NCI-H526 treated with DMSO at 0.1 percent for 48 hours (cell line): ENCODE data around the gene RNU6-1.

Source experiments
- DNase-seq: peaks from one replicate; lab custom pipeline; 2025; lab: John Stamatoyannopoulos, UW

Gene RNU6-1

GRCh38 chr15:67857220-67857619 lies 17.4 kb upstream of the RNU6-1 start:
- DNase-seq: no peak

- no peak for DNase-seq
Observed at GRCh38 chr15:67855842-67856241, 16.0 kb upstream of the RNU6-1 start.

- DNase-seq: no peak
Observed at GRCh38 chr15:67854358-67854757, 14.5 kb upstream of the RNU6-1 start.

- DNase-seq: peak; percentile 99
Observed at GRCh38 chr15:67853454-67853853, 13.6 kb upstream of the RNU6-1 start.

GRCh38 chr15:67852418-67852817 lies 12.6 kb upstream of the RNU6-1 start:
- no peak for DNase-seq

- DNase-seq: no peak
Observed at GRCh38 chr15:67850994-67851571, 11.2 kb upstream of the RNU6-1 start.

GRCh38 chr15:67850336-67850735 lies 10.5 kb upstream of the RNU6-1 start:
- no peak for DNase-seq

GRCh38 chr15:67849538-67849937 lies 9.7 kb upstream of the RNU6-1 start:
- DNase-seq: no peak

- no peak for DNase-seq
Observed at GRCh38 chr15:67845974-67846373, 6.1 kb upstream of the RNU6-1 start.

- DNase-seq: no peak
Observed at GRCh38 chr15:67843571-67844387, 3.9 kb upstream of the RNU6-1 start.

- no peak for DNase-seq
Observed at GRCh38 chr15:67843092-67843501, 3.3 kb upstream of the RNU6-1 start.

GRCh38 chr15:67841513-67841762 lies 1.6 kb upstream of the RNU6-1 start:
- no peak for DNase-seq

GRCh38 chr15:67840749-67841512 lies 1.1 kb upstream of the RNU6-1 start:
- no peak for DNase-seq

- peak; percentile 93 for DNase-seq
Observed at GRCh38 chr15:67839499-67839928, 331 bp downstream of the RNU6-1 start.

- DNase-seq: no peak
Observed at GRCh38 chr15:67838789-67839332, 984 bp downstream of the RNU6-1 start.

- no peak for DNase-seq
Observed at GRCh38 chr15:67836955-67837354, 2.9 kb downstream of the RNU6-1 start.

- DNase-seq: no peak
Observed at GRCh38 chr15:67836477-67836876, 3.4 kb downstream of the RNU6-1 start.

- DNase-seq: no peak
Observed at GRCh38 chr15:67836134-67836455, 3.8 kb downstream of the RNU6-1 start.

GRCh38 chr15:67835297-67836133 lies 4.3 kb downstream of the RNU6-1 start:
- DNase-seq: no peak

GRCh38 chr15:67834581-67835296 lies 5.1 kb downstream of the RNU6-1 start:
- DNase-seq: no peak

GRCh38 chr15:67833710-67834511 lies 5.9 kb downstream of the RNU6-1 start:
- no peak for DNase-seq
